HK-2 (cell line): ENCODE results near the gene PFKM.
A peak's percentile ranks its signal among the peaks of the same experiment; 100 is the strongest.

ENCODE experiments used
- DNase-seq: peaks from one replicate; pipeline ENCODE4 v3.0.0-alpha.2; 2018; ENCODE audit not compliant: unreplicated experiment

PFKM gene

GRCh38 chr12:48119078-48119833 lies at the start of gene PFKM:
Gene PFKM, plus strand, starts transcription at chr12:48119364. Its CDS starts 3,411 bp downstream, at chr12:48122775.
- peak; percentile 75 for DNase-seq

DNA sequence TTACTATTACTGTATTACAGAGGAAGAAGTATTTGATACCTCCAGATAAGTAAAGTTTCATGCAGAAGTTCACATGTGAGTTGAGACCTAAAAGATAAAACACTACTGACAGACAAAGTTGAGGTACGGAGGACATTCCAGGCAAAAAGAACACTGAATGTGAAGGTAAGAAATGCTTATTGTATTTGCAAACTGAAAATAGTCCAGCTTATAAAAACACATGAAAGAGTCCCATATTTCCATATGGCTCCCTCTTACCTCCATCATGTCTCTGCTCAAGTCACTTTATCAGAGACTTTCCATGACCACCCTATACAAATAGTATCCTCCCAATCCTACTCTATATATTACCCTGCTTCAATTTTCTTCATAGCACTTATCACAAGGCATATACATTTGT lies 49.1 kb upstream of the PFKM start:
- no peak for DNase-seq

DNA sequence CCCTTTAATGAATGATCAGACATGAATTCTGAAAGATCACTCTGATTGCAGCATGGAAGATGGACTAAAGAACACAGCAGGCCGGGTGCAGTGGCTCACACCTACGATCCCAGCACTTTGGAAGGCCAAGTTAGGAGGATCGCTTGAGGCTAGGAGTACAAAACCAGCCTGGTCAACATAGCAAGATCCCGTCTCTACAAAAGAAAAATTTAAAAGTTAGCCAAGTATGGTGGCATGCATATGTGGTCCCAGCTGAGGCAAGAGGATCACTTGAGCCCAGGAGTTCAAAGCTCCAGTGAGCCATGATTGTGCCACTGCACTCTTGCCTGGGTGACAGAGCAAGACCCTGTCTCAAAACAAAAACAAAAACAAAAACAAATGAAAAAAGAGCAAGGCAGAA lies 48.4 kb upstream of the PFKM start:
- DNase-seq = no peak

DNA sequence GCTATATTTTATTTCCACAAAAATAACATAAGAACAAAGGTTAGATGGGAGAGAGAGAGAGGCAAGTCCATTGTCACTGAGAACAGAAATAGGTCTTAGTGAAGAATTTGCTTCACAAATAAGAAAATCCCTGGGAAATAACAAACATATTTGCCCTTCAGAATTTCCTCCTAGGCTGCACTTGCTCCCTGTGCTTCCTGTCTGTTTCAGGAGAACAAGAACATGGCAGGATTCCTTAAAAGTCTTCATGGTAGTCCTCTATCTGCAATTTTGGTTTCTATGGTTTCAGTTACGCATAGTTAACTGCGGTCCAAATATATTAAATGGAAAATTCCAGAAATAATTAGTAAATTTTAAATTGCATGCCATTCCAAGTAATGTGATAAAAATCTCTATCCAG lies 47.4 kb upstream of the PFKM start:
- no peak for DNase-seq

DNA sequence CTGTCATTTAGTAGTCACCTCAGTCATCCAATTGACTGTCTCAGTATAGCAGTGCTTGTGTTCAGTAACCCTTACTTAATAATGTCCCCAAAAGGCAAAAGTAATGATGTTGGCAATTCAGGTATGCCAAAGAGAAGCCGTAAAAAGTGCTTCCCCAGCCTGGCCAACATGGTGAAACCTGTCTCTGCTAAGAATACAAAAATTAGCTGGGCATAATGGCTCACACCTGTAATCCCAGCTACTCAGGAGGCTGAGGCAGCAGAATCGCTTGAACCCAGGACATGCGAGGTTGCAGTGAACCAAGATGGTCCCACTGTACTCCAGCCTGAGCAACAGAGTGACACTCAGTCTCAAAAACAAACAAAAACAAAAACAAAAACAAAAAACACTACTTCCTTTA lies 46.9 kb upstream of the PFKM start:
- DNase-seq = no peak

GRCh38 chr12:48074266-48074665 lies 44.9 kb upstream of the PFKM start:
- no peak for DNase-seq

DNA sequence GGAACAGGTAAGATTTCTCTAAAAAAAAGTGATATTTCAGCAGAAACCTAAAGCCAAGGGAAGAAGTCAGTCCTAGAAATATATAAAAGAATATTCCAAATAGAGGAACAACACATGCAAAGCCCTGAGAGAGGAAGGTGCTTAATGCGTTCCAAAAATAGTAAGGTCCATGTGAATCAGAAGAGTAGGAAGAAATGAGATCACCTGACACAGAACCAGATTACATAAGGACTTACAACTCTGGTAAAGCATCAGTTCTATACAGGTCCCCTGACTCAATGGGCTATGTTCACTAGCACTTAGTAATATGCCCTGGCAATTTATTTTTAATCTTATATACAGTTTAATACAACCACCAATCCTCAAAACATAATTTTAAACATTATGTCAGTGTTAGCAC lies 43.3 kb upstream of the PFKM start:
- no peak for DNase-seq

DNA sequence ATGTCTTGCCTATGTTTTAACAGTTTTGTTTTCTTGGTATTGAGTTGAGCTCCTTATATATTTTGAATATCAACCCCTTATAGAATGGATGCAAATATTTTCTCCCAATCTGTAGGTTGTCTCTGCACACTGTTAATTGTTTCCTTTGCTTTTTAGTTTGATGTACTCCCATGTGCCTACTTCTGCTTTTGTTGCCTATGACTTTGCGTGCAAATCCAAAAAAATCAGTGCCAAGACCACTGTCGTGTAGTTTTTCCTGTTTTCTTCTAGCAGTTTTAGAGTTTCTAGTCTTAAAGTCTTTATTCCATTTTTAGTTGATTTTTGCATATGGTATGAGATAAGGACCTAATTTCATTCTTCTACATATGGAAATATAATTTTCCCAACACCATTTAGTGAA lies 42.1 kb upstream of the PFKM start:
- DNase-seq = no peak

DNA sequence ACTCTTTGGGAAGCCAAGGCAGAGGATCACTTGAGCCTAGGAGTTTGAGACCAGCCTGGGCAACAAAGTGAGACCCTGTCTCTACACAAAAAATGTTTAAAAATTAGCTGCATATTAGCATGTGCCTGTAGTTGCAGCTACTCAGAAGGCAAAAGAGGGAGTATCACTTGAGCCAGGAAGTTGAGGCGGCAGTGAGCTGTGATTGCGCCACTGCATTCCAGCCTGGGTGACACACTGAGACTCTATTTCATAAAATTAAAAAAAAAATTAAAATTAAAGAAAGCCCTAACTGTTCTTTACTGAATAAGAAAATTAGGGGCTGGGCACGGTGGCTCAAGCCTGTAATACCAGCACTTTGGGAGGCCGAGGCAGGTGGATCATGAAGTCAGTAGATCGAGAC lies 40.3 kb upstream of the PFKM start:
- no peak for DNase-seq

- DNase-seq = no peak
Observed at GRCh38 chr12:48080285-48080684, 38.9 kb upstream of the PFKM start.

- DNase-seq = no peak
Observed at GRCh38 chr12:48080821-48081220, 38.3 kb upstream of the PFKM start.

- no peak for DNase-seq
Observed at GRCh38 chr12:48084066-48084465, 35.1 kb upstream of the PFKM start.

DNA sequence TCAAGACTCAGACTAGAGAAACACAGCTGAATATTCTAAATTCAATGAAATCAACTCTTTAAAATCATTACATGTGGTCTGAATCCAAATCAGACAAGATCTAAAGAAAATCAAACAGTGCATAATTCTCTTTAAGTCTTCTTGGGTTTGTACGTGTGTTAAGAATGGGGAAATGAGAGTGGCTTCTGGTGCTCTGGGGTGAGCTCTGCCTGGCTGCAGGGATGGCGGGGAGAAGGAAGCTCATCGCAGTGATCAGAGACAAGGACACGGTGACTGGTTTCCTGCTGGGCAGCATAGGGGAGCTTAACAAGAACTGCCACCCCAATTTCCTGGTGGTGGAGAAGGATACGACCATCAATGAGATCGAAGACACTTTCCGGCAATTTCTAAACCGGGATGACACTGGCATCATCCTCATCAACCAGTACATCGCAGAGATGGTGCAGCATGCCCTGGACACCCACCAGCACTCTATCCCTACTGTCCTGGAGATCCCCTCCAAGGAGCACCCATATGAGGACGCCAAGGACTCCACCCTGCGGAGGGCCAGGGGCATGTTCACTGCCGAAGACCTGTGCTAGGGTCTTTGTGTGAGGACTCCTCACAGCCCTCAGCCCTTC lies 34.2 kb upstream of the PFKM start:
- no peak for DNase-seq

DNA sequence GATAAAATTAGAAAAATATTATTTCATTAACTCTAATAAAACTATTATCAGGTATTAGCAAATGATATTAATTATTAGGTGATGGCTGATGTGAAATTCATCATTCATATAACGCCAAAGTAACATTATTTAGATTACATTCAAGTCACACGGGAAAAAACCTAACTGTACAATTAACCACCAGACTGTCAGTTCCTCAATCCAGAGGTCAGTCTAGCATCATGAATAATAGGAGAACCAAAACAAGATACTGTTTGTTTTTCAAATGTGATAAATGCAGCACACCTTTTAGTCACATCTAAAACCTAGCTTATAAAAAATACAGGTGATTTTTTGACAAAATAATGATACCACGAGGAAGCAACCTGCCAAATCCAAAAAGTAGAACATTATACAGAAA lies 32.8 kb upstream of the PFKM start:
- no peak for DNase-seq

GRCh38 chr12:48092611-48093010 lies 26.6 kb upstream of the PFKM start:
- no peak for DNase-seq

DNA sequence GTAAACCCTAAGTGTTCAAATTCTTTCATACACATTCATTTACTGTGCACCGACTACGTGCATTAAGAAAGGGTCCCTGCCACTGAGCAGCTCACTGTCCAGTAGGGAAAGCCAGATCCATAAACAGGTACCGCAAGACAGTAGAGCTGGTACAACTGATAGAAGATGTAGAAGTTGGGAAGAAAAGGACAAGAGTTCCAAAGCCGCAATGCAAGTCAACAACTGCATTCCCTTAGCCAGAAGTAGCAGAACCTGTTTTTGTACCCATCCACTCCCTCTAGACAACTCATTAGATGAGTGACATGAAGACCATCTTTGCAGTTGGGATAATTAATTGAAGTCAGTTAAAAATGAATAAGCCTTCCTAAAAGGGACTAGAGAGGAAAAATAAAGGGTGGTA lies 14.6 kb upstream of the PFKM start:
- DNase-seq = no peak

- DNase-seq = no peak
Observed at GRCh38 chr12:48105321-48105866, 13.8 kb upstream of the PFKM start.

DNA sequence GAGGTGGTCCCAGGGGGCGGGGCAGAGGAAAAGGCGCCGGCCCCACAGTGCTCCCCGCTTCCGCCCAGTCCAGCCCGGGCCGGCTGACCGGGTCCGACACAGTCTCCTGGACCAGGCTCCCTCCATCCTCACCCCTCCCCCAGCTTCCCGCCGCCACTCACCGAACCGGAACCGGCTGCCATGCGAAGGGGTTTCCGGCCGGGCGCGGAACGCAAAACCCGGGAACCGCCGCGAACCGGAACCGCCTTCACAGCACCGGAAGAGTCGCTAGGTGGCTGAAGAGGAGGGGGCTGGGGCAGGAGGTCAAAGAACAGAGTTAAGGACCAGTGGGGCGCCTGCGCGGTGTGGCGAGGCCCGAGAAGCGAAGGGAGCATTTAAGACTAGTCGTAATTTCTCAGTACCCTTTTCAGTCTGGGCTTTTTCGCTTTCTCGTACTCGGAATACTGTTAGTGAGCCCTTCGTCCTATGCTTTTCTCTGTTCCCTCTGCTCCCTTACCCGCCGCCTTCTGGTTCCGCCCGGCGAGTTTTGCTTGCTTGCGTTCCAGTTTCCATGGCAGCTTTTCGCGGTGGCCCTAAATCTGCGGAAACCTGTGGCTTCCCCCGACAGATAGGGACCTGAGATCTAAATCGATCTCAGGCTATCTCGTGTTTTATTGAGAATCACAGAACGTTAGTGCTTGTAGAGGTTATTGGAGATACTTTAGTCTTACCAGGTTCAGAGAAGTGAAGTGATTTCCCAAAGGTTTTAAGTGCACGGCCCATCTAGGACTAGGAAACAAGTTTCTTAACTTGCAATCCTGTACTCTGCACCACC lies 13.1 kb upstream of the PFKM start, which contains the start of gene SENP1:
Gene SENP1 (minus strand): TSS at position 213 of the 814 bp plus-strand sequence. CDS start 4,607 bp downstream, outside the sequence.
- peak; percentile 93 for DNase-seq

DNA sequence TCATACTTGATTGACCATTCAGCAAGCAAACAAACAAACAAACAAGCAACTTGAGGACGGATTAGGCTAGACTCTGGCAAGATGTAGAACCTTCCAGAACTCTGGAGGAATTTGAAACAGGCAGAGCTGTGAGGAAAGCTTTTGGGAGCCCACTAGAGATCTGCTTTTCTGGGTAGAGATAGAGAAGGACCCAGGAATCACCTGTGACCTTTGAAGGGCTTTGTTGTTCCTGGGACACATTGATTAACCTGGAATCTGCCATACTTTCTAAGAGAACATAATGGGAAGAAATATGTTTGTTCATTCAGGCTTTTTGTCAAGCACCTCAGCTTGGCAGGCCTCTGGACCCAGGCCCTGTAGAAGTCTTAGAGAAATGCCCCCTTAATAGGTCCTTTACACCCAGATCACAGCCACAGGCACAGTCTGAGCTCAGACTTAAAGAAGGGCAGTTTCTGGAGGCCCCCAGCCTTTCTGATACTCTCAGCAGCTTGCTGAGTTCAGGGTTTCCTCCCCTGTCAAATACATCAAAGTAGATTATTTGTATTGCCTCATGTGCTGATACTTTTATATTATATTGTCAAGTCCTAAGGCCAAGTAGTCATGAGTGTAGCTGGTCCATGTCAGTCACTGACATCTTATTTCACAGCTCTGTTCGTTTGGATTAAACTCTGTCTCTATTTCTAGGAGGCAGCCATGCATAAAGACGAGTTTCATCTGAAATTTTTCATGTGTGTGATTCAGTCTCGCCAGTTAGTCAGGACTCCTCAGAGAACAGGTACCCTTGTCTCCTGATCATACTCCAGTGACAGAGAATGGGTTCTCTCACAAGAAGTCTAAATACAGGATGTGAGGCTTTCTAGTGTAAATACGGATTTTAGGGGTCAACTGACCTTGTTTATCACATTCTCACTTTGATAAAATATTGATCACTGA lies 12.2 kb upstream of the PFKM start:
- DNase-seq = no peak

DNA sequence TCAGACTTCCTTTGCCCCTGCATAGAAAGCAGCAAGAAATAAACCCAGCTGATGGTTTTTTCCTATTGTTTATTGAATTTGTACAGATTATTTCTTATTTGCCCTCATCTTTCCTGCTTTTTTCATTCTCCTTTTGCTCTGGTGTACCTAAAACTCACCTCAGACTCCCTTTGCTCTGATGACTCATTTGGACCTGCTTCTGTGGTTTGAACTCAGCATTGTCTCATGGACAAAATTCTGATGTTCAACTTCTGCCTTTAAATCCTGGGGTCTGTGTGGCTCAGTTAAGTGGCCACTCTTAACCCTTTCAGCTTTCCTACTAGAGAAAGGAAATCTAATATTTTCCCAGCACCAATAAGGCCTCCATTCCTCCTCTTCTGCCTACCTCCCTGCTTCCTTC lies 9.7 kb upstream of the PFKM start:
- DNase-seq = no peak

- DNase-seq = peak; percentile 9
Observed at GRCh38 chr12:48110691-48111311, 8.4 kb upstream of the PFKM start.
